ENCODE results near the gene LRFN4. TPM values are rescaled to one million over a fixed set of nuclear protein-coding genes. Genes with fewer than 3 reads are reported as not detected.

LRFN4 gene
- total RNA-seq, 1 donor from 2014 or later: 33.7 TPM

DNA sequence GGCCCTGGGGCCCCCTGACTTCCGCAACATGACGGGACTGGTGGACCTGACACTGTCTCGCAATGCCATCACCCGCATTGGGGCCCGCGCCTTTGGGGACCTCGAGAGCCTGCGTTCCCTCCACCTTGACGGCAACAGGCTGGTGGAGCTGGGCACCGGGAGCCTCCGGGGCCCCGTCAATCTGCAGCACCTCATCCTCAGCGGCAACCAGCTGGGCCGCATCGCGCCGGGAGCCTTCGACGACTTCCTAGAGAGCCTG lies 992 bp downstream of the LRFN4 start:
- Histone ChIP-seq H2AFZ (ENCODE audit: low read depth, low read length) (no peak overlapping the region), H4K20me1 (ENCODE audit: insufficient read depth, low read length) (peaks cover 11% of the 10 kb centered on the region), H3K27ac (ENCODE audit: low read depth, low read length) (no peak overlapping the region), H3K36me3 (ENCODE audit: insufficient read depth, low read length) (no peaks in the 10 kb centered on the region), H3K4me1 (ENCODE audit: insufficient read depth, low read length) (peaks cover 11% of the 10 kb centered on the region), H3K9me3 (ENCODE audit: insufficient read depth, low read depth, low read length) (no peaks in the 10 kb centered on the region), H3K27me3 (ENCODE audit: insufficient read depth, low read length) (no peaks in the 10 kb centered on the region), H3K9ac (ENCODE audit: low read length) (no peak overlapping the region), H3K4me2 (ENCODE audit: low read length) (peak overlapping the region; percentile 93), H3K79me2 (ENCODE audit: insufficient read depth, low read length) (peaks cover 36% of the 10 kb centered on the region), H3K4me3 (ENCODE audit: insufficient read depth, low read depth, low read length) (no peak overlapping the region)
- no peak for TF ChIP-seq EZH2 (IDR thresholded peaks at IDR 0.05; ENCODE audit: insufficient read depth, low read length)
- TF ChIP-seq, protein P1, sequence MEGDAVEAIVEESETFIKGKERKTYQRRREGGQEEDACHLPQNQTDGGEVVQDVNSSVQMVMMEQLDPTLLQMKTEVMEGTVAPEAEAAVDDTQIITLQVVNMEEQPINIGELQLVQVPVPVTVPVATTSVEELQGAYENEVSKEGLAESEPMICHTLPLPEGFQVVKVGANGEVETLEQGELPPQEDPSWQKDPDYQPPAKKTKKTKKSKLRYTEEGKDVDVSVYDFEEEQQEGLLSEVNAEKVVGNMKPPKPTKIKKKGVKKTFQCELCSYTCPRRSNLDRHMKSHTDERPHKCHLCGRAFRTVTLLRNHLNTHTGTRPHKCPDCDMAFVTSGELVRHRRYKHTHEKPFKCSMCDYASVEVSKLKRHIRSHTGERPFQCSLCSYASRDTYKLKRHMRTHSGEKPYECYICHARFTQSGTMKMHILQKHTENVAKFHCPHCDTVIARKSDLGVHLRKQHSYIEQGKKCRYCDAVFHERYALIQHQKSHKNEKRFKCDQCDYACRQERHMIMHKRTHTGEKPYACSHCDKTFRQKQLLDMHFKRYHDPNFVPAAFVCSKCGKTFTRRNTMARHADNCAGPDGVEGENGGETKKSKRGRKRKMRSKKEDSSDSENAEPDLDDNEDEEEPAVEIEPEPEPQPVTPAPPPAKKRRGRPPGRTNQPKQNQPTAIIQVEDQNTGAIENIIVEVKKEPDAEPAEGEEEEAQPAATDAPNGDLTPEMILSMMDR (IDR thresholded peaks at IDR 0.05; ENCODE audit: insufficient read depth, low read depth, low read length): no peak
- H3K9me3 Mint-ChIP-seq (ENCODE audit: unreplicated experiment): no peaks in the 10 kb centered on the region
- peak overlapping the region; percentile 82 for H3K4me3 Mint-ChIP-seq (ENCODE audit: unreplicated experiment)
- H3K36me3 Mint-ChIP-seq (ENCODE audit: low read depth, unreplicated experiment): no peaks in the 10 kb centered on the region
- H3K27ac Mint-ChIP-seq (ENCODE audit: unreplicated experiment): no peak overlapping the region
- FAIRE-seq (no peak), DNase-seq (ENCODE audit: low read depth) (no peak)
- no peaks in the 10 kb centered on the region for H3K4me1 Mint-ChIP-seq (ENCODE audit: low read depth, unreplicated experiment)
- peaks cover under 1% of the 10 kb centered on the region for H3K27me3 Mint-ChIP-seq (ENCODE audit: low read depth, unreplicated experiment)

DNA sequence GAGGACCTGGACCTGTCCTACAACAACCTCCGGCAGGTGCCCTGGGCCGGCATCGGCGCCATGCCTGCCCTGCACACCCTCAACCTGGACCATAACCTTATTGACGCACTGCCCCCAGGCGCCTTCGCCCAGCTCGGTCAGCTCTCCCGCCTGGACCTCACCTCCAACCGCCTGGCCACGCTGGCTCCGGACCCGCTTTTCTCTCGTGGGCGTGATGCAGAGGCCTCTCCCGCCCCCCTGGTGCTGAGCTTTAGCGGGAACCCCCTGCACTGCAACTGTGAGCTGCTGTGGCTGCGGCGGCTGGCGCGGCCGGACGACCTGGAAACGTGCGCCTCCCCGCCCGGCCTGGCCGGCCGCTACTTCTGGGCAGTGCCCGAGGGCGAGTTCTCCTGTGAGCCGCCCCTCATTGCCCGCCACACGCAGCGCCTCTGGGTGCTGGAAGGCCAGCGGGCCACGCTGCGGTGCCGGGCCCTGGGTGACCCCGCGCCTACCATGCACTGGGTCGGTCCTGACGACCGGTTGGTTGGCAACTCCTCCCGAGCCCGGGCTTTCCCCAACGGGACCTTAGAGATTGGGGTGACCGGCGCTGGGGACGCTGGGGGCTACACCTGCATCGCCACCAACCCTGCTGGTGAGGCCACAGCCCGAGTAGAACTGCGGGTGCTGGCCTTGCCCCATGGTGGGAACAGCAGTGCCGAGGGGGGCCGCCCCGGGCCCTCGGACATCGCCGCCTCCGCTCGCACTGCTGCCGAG lies 1.5 kb downstream of the LRFN4 start:
- H3K4me2 ChIP-seq (ENCODE audit: low read length): peak overlapping the region; percentile 93
- no peak overlapping the region for H3K27ac ChIP-seq (ENCODE audit: low read depth, low read length)
- DNase-seq (ENCODE audit: low read depth) (no peak), FAIRE-seq (no peak)
- Mint-ChIP-seq H3K4me3 (ENCODE audit: unreplicated experiment) (peak overlapping the region; percentile 82), H3K27me3 (ENCODE audit: low read depth, unreplicated experiment) (no peaks in the 10 kb centered on the region), H3K9me3 (ENCODE audit: unreplicated experiment) (no peaks in the 10 kb centered on the region), H3K4me1 (ENCODE audit: low read depth, unreplicated experiment) (no peaks in the 10 kb centered on the region), H3K27ac (ENCODE audit: unreplicated experiment) (no peak overlapping the region), H3K36me3 (ENCODE audit: low read depth, unreplicated experiment) (no peaks in the 10 kb centered on the region)
- peaks cover 11% of the 10 kb centered on the region for H4K20me1 ChIP-seq (ENCODE audit: insufficient read depth, low read length)
- H3K36me3 ChIP-seq (ENCODE audit: insufficient read depth, low read length): no peaks in the 10 kb centered on the region
- H2AFZ ChIP-seq (ENCODE audit: low read depth, low read length): no peak overlapping the region
- peaks cover 36% of the 10 kb centered on the region for H3K79me2 ChIP-seq (ENCODE audit: insufficient read depth, low read length)
- no peak overlapping the region for H3K9ac ChIP-seq (ENCODE audit: low read length)
- TF ChIP-seq, protein P1 (IDR thresholded peaks at IDR 0.05; ENCODE audit: insufficient read depth, low read depth, low read length): no peak
- no peak for TF ChIP-seq EZH2 (IDR thresholded peaks at IDR 0.05; ENCODE audit: insufficient read depth, low read length)
- no peaks in the 10 kb centered on the region for H3K9me3 ChIP-seq (ENCODE audit: insufficient read depth, low read depth, low read length)
- no peaks in the 10 kb centered on the region for H3K27me3 ChIP-seq (ENCODE audit: insufficient read depth, low read length)
- no peak overlapping the region for H3K4me3 ChIP-seq (ENCODE audit: insufficient read depth, low read depth, low read length)
- H3K4me1 ChIP-seq (ENCODE audit: insufficient read depth, low read length): peaks cover 11% of the 10 kb centered on the region

DNA sequence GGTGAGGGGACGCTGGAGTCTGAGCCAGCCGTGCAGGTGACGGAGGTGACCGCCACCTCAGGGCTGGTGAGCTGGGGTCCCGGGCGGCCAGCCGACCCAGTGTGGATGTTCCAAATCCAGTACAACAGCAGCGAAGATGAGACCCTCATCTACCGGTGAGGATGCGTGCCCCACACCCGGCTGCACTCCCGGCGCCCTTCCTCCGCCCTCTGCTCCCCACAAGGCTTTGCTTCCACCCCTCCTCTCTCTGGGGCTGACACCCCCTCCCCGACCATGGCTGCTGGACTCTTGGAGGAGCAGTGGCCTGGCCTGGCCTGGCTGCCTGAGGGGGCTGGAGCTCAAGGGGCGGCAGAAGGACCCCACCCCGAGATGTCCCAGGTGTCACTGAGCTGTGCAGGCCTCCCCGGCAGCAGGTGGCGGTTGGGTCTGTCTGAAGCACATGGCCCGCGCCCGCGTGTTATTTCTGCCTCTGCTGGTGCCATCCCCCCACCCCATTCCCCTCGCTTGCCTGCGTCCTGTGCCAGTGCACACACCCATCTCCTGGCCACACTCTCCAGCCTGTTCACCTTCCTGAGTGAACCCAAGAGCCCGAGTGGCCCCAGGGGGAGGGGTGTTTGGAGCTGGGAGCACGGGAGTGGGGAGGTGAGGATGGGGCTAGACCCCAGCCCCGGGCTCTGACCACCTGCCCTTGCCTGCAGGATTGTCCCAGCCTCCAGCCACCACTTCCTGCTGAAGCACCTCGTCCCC lies 2.2 kb downstream of the LRFN4 start:
- peaks cover 11% of the 10 kb centered on the region for H3K4me1 ChIP-seq (ENCODE audit: insufficient read depth, low read length)
- H3K9ac ChIP-seq (ENCODE audit: low read length): no peak overlapping the region
- no peak overlapping the region for H3K4me3 ChIP-seq (ENCODE audit: insufficient read depth, low read depth, low read length)
- H3K9me3 ChIP-seq (ENCODE audit: insufficient read depth, low read depth, low read length): no peaks in the 10 kb centered on the region
- H3K4me3 Mint-ChIP-seq (ENCODE audit: unreplicated experiment): no peak overlapping the region
- H3K36me3 Mint-ChIP-seq (ENCODE audit: low read depth, unreplicated experiment): no peaks in the 10 kb centered on the region
- peaks cover 36% of the 10 kb centered on the region for H3K79me2 ChIP-seq (ENCODE audit: insufficient read depth, low read length)
- H3K27me3 Mint-ChIP-seq (ENCODE audit: low read depth, unreplicated experiment): no peaks in the 10 kb centered on the region
- H3K27me3 ChIP-seq (ENCODE audit: insufficient read depth, low read length): no peaks in the 10 kb centered on the region
- no peak overlapping the region for H3K27ac Mint-ChIP-seq (ENCODE audit: unreplicated experiment)
- peaks cover 11% of the 10 kb centered on the region for H4K20me1 ChIP-seq (ENCODE audit: insufficient read depth, low read length)
- no peaks in the 10 kb centered on the region for H3K36me3 ChIP-seq (ENCODE audit: insufficient read depth, low read length)
- no peak overlapping the region for H3K4me2 ChIP-seq (ENCODE audit: low read length)
- TF ChIP-seq, protein P1 (IDR thresholded peaks at IDR 0.05; ENCODE audit: insufficient read depth, low read depth, low read length): no peak
- no peak for TF ChIP-seq EZH2 (IDR thresholded peaks at IDR 0.05; ENCODE audit: insufficient read depth, low read length)
- H3K9me3 Mint-ChIP-seq (ENCODE audit: unreplicated experiment): no peaks in the 10 kb centered on the region
- no peak for DNase-seq (ENCODE audit: low read depth)
- H3K4me1 Mint-ChIP-seq (ENCODE audit: low read depth, unreplicated experiment): no peaks in the 10 kb centered on the region
- H2AFZ ChIP-seq (ENCODE audit: low read depth, low read length): no peak overlapping the region
- FAIRE-seq: no peak
- H3K27ac ChIP-seq (ENCODE audit: low read depth, low read length): no peak overlapping the region

Data from astrocyte (in vitro differentiated cells and primary cell).